Inferior parietal cortex (tissue), 1 donor: ENCODE results near the gene CMTM1.
"Not testable (repeated sequence)": the region's sequence is repeated elsewhere in the genome, so short reads cannot be mapped to it uniquely, and the experiment has no call there.

Experiments
- DNase-seq: peaks from one replicate; pipeline ENCODE4 v3.0.0-alpha.2; 2016; ENCODE audit errors: extremely low spot score

CMTM1 gene

DNA sequence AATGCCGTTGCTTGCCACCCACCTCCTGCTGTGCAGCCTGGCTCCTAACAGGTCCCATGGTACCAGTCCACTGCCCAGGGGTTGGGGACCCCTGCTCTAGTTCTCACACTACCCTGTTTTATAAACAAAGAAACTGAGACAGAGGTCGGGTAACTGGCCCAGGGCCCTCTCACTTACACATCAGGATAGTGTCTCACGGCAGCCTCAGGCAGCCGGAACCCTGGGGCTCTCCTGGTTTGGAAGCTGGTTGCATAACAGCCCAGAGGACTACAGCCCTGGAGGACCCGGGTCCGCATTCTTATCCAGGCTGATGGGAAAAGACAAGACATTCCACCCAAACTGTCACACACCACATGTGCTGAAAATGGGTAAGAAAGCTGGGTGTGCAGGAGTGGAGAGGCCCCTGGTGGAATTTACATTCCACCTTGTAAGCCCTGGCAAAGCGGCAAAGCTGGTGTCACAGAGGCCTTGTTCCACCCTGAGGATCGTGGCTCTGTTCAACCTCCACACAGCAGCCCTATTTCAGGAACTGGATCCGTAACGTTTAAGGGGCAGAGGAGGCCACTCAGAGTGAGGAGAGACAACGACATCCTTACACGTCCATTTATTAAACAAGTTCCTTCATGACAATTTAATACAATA is 48.0 kb downstream of the CMTM1 start:
- DNase-seq: no peak

DNA sequence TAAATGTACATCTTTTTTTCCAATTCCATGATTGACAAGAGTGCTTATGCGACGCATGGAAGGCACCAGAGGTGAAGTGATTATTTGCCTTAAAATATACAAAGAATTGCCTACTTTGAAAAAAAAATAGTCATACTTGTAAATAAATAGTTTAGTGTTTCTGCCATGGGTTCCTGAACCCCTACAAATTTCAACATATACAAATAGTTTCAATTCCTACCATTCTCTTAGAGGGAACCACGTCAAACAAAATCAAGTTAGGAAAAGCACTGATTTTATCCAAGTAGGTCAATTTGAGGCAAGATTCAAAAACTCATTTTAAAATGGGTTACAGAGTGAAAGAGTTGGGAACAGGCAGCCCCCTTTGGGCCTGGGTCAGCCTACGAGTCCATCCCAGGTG is 49.9 kb downstream of the CMTM1 start:
- DNase-seq: no peak

DNA sequence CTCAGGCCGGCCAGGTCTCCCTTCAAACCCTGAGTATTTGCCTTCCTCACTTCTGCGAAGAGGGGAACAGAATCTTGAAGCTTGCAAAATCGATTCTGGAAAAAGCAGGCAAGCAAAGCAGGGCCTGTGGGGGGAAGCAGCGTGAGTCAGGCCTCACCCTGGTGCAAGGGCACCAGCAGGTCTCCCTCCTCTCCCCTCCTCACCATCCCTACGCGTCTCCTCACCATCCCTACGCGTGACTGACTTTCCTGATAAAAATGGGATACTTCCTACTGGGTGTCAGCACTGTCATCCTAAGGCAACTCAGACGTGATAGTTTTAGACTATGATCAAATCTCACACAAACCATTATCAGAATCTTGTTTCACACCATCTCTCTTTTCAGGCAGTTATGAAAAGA is 50.4 kb downstream of the CMTM1 start:
- DNase-seq: no peak

DNA sequence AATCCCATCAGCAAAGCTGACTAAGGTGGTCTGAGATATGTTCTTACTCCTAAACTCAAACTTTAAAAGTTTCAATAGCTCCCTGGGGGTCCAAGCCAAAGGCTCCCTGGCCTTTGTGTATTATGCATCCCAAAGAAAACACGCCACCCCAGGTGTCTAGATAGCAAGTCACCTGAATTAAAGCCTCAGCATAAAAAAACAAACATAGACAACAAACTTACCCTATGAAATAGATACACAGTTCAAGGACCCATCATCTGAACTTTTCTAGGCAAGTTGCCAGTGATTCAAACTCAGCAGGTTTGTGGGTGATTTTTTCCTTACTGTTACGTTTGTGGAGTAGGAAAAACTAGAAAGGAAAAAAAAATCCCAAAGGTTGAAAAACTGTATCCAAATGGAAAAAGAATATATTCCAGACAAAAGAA is 50.8 kb downstream of the CMTM1 start:
- no peak for DNase-seq

DNA sequence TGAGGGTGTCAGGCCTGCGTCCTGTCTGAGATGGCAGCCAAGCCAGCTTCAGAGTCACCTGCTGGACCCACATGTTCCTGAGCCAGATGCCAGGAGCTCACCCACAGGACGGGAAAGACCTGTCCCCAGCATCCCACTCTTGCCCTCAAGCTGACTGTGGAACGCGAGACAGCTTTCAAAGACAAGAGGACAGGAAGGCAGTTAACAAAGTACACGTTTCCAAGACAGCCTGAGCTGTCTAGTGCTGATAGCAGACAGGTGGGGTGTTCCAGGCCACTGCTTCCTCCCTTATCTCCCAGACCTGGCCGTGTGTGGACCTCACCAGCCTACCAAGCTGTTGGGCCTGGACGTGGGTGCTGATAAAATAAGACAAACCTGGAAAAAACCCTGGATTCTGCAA is 51.5 kb downstream of the CMTM1 start:
- DNase-seq: no peak

DNA sequence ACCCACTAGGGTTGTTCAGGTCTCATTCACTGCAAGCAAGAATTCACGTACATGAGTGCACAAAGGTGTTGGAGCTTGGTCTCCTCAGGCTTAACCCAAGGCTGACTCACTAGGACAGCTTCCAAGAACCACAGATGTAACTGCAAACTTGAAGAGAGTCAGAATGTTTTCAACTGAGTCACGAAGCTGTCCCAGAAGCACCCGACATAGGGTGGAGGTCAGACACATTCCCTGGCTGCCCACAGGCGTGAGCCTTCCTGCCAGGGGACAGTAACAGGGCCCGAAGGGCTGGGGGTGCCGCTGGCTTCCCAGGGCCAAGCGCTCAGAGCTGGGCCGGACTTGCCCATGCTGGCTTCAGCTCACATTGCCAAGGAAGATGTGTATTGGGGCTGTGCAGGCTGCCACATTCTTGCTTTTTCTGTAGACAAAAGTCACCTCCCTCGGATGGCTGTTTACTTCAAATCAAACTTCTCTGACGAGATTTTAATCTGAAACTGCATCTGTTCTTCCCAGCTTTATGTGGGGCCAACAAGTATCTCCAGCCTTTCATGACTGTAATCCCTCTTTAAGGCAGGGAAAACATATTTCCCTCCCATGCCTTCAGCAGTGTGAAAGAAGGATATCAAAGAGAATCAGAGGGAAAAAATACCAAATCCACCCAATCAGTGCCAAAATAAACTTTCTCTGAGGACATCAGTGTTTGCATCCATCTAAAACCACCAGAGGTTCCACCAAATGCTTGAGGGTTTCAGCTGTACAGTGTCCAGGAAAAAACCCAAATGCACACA is 52.5 kb downstream of the CMTM1 start:
- no peak for DNase-seq

DNA sequence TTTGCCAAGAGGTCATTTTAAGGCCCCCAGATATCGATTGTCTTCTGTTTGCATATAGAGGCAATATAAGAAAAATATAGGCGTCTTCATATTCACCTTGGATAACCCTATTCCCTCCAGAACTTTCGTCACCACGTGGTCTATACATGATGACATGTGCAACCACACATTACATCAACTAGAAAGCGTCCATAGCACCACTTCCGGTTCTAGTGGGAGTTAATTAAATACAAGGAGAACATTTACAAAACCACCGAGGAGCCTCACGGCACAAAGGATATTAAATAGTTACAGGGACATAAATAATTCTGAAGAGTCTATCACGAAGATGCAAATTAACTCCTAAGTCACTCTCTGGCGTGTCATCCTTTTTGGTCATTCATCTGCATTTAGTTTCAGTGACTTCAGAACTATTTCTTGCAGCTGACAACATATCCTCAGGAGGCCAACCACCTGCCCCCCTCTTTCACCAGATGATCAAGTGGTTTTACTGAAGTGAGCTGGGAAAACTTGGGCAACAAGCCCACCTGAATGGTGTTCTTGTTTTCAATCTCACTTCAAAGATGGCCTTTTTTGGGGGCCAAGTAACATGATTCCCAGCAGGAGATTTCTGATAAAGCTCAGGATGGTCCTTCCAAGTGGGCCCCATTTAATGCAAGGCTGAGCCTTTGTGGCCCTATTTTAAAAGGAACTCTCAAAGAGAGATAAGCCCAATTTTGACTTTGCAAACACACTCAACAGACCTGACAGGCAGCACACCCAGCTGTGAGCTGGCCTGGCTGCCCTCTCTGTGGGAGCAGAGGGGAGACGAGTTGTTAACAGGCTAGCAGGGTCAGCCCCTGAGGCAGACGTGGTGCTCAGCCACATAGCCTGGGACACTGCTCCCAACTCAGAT is 53.5 kb downstream of the CMTM1 start:
- DNase-seq: no peak

DNA sequence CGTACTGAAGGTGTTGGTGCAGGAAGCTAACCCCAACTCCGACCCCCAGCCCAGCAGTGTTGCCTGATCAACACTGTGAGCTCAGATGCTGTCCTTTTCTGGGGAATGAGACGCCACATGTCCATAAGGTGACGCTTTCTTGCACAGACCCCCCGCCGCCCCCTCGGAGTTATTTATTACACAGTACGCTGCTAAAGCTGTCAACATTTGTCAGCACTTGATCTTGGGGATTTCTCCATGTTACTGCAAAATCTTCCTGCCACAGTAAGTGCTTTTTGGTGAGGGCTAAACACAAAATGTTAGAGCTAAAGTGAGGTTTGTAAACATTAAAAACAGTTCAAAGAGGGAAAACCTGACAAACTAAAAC is 54.2 kb downstream of the CMTM1 start:
- DNase-seq: no peak

DNA sequence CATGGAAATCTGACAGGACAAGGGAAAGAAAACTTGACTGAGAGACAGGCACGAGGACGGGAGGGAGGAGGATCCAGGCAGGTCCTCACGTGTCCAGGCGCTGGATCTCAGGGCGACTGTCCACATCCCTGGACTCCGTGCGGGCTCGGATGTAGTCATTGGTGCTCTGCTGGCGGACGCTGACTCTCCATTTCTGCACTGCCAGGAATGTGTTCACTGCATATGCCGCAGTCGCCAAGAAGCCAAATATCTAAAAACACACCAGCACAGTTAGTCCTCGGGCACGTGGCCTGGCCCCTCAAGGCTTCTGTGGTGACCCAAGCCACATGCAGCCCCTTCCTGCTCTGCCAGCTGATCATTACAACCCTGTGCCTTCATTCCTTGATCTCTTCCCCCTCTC is 55.7 kb downstream of the CMTM1 start:
- DNase-seq: no peak

DNA sequence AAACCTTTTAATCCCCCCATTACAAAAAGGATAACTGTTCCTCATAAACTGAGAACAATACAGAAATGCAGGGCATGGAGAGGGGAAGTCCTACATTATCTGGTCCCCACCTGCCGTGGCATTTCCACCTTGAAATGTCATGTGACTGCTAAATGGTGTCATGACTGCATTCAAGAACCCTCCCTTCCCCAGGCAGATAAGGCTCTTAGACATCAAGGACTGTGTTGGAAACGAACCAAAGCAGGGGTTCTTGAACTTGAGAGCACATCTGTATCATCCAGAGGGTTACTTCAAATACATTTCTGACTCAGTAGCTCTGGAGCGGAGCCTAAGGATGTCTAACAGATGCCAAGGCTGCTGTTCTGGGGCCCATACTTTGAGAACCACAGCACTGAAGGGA is 56.6 kb downstream of the CMTM1 start:
- DNase-seq: no peak

DNA sequence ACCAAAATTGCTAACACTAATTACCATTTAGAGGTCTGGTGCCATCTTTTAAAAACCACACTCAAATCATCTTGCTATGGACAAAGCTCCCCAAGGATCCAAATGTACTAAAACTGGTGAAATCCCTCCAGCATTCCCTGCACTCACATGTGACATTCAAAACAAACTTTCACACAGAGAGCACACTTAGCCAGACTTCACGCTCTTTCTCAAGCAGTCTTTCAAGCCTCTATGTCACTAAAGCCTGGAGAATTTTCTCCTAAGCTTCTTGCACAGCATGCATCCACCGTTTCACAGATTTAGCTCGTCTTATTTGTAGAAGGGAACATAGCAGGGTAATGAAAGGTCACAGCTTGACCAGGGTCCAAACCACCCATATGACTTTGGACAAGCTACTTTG is 57.5 kb downstream of the CMTM1 start:
- no peak for DNase-seq

DNA sequence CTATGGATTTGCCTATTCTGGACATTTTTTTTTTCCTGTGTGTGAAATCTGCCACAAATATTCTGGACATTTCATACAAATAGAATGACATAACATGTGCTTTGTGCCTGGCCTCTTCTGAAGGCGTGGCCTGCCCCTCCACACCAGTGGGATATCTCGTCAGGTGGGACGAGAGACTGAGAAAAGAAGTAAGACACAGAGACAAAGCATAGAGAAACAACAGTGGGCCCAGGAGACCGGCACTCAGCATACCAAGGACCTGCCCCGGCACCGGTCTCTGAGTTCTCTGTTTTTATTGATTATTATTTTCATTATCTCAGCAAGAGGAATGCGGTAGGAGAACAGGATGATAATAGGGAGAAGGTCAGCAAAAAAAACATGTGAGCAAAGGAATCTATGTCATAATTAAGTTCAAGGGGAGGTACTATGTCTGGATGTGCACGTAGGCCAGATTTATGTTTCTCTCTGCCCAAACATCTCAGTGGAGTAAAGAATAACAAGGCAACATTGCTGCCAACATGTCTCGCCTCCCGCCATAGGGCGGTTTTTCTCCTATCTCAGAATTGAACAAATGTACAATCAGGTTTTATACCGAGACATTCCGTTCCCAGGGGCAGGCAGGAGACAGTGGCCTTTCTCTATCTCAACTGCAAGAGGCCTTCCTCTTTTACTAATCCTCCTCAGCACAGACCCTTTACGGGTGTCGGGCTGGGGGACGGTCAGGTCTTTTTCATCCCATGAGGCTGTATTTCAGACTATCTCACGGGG is 61.6 kb downstream of the CMTM1 start:
- DNase-seq: not testable (repeated sequence)
